Right lung (tissue), 5 donors: ENCODE results near the gene VMAC. TPM values are rescaled to one million over a fixed set of nuclear protein-coding genes. Genes with fewer than 3 reads are reported as not detected.
"Not testable (repeated sequence)": the region's sequence is repeated elsewhere in the genome, so short reads cannot be mapped to it uniquely, and the experiment has no call there.

ENCODE experiments used
- DNase-seq, 2 donors: peaks; one replicate each; pipeline ENCODE4 v3.0.0-alpha.2; 2013
- polyA plus RNA-seq, 5 donors: library from polyadenylated mRNA; unstranded; fragments of 120-200 nt; gene quantifications; one replicate each; pipeline versions ENCODE4 v1.2.1 to v1.2.3, GENCODE V29; 2013; ENCODE audit warnings: inconsistent platforms in 1 of 5, low replicate concordance in 1 of 5; ENCODE audit not compliant: insufficient read length in 5 of 5, insufficient read depth in 1 of 5

VMAC gene
- polyA plus RNA-seq, 5 donors = 7.3 to 10.7 (median 9.0) TPM

- no peak for DNase-seq
Measured at GRCh38 chr19:5882421-5882968, 22.2 kb upstream of the VMAC start.

GRCh38 chr19:5883157-5883873, 21.4 kb upstream of the VMAC start:
- not testable (repeated sequence) for DNase-seq

GRCh38 chr19:5884065-5884811, 20.4 kb upstream of the VMAC start:
- DNase-seq = not testable (repeated sequence)

GRCh38 chr19:5889288-5889971, 15.2 kb upstream of the VMAC start:
- DNase-seq = no peak

GRCh38 chr19:5890099-5890498, 14.6 kb upstream of the VMAC start:
- DNase-seq = no peak

- no peak for DNase-seq
Measured at GRCh38 chr19:5891572-5891937, 13.1 kb upstream of the VMAC start.

- peak in 1 of 2 donors; percentile 32 for DNase-seq
Measured at GRCh38 chr19:5891938-5892771, 12.5 kb upstream of the VMAC start.

GRCh38 chr19:5892772-5893275, 11.8 kb upstream of the VMAC start:
- no peak for DNase-seq

GRCh38 chr19:5893296-5893903, 11.3 kb upstream of the VMAC start:
- no peak for DNase-seq

- no peak for DNase-seq
Measured at GRCh38 chr19:5893907-5894703, 10.6 kb upstream of the VMAC start.

- no peak for DNase-seq
Measured at GRCh38 chr19:5894704-5895349, 9.8 kb upstream of the VMAC start.

GRCh38 chr19:5895409-5895808, 9.3 kb upstream of the VMAC start:
- DNase-seq = no peak

GRCh38 chr19:5895890-5896289, 8.8 kb upstream of the VMAC start:
- no peak for DNase-seq

GRCh38 chr19:5896365-5897076, 8.2 kb upstream of the VMAC start:
- no peak for DNase-seq

GRCh38 chr19:5897189-5897969, 7.3 kb upstream of the VMAC start:
- DNase-seq = no peak

GRCh38 chr19:5899728-5900526, 4.7 kb upstream of the VMAC start:
- no peak for DNase-seq

GRCh38 chr19:5900976-5901375, 3.7 kb upstream of the VMAC start:
- no peak for DNase-seq
